AG20443 (cell line): Measurements from ENCODE around the gene IER2.
"Not testable (repeated sequence)": the region's sequence is repeated elsewhere in the genome, so short reads cannot be mapped to it uniquely, and the experiment has no call there.

Source experiments
- DNase-seq: peaks from one replicate; pipeline ENCODE4 v3.0.0; 2012; ENCODE audit warnings: low spot score, mixed read lengths

Gene IER2

GRCh38 chr19:13164343-13165161, 14.3 kb downstream of the IER2 start:
- no peak for DNase-seq

DNA sequence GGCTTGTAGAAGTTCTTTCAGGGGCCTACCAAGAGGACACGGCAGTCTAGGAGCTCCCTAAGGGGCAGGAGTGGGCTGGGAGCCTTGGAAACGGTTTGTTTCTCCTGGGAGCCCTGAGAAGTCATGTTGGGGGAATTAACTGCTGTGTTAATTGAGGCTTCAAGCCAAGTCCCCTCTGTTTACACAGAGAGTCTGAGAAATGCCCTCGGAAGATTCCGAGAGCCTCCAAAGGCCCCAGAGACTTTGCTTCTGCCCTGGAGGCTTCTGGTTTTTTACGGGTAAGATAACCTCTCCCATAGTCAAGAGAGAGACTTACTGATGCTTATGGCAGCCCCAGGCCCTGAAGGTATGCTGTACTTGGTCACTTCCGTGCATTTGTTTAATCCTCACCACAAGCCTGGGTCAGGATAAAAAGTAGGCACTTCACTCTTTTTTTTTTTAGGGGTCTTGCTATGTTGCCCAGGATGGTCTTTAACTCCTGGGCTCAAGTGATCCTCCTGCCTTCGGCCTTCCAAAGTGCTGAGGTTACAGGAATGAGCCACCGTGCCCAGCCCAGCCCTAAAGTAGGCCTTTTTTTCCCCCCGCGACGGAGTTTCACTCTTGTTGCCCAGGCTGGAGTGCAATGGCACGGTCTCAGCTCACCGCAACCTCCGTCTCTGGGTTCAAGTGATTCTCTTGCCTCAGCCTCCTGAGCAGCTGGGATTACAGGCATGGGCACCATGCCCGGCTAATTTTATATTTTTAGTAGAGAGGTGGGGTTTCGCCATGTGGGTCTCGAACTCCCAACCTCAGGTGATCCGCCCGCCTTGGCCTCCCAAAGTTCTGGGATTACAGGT, 15.2 kb downstream of the IER2 start:
- DNase-seq = no peak

- not testable (repeated sequence) for DNase-seq
These were observed 15.9 kb downstream of the IER2 start for GRCh38 chr19:13166151-13166550.

DNA sequence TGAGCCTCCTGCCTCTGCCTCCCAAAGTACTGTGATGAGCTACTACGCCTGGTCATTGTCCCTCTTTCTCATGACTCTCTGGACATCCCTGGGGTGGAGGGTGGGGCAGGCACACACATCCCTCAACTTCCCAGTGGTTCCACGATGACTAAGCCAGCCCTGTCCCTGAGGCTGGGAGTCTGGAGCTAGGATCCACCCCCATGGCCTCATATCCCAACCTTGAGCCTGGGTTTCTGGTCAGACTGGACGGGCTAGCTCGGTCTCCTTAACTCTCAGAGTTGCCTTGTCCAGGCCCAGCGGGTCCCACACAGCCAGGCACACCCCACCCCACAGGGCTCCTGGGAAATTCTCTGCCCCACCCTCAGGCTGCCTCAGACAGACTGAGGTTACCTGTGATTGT, 19.6 kb downstream of the IER2 start:
- DNase-seq = peak; percentile 91

DNA sequence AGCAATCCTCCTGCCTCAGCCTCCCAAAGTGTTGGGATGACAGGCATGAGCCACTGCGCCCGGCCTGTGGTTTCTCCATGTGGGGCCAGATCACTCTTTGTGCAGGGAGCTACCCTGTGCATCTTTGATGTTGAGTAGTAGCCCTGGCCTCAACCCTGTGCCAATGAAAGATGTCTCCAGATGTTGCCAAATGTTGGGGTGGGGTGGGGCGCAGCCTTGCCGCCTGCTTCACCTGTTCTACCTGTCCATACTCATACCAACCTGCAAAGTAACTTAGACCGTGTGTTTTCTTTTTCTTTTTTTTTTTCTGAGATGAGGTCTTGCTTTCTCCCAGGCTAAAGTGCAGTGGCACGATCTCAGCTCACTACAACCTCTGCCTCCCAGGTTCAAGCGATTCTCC, 20.9 kb downstream of the IER2 start:
- DNase-seq = no peak

DNA sequence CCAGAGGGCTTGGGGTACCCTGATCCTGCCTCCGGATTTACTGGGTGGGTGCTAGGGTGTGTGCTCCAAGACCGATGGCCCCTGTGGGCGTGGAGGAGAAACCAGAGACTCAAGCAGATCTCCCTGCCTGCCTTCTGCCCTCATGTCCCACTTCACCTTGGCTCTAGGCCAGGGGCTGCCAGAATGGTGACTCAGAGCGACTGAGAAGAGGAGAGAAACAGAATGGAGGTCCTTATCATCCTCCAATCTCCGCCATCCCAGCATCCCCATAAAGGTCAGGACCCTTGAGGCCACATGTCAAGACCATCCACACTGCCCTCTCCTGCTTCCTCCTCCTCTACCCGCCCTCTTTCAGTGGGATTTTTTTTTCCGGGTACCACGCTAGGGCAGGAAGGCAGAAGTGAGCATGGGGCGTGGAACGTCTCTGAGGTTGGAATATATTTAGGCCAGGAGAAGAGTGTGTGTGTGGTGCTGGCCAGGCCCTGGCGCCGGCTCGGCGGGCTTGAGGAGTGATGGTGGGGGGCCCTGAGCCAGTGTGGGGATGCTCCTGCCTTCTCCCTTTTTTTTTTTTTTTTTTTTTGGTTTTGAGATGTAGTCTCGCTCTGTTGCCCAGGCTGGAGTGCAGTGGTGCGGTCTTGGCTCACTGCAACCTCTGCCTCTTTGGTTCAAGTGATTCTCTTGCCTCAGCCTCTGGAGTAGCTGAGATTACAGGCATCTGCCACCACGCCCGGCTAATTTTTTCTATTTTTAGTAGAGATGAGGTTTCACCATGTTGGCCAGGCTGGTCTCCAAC, 22.3 kb downstream of the IER2 start:
- peak; percentile 77 for DNase-seq

- DNase-seq = no peak
These were observed 23.0 kb downstream of the IER2 start for GRCh38 chr19:13173139-13173737.

GRCh38 chr19:13176345-13176744, 26.1 kb downstream of the IER2 start:
- no peak for DNase-seq

- DNase-seq = not testable (repeated sequence)
These were observed 27.4 kb downstream of the IER2 start for GRCh38 chr19:13177584-13177983.

- DNase-seq = not testable (repeated sequence)
These were observed 28.1 kb downstream of the IER2 start for GRCh38 chr19:13178291-13178690.

DNA sequence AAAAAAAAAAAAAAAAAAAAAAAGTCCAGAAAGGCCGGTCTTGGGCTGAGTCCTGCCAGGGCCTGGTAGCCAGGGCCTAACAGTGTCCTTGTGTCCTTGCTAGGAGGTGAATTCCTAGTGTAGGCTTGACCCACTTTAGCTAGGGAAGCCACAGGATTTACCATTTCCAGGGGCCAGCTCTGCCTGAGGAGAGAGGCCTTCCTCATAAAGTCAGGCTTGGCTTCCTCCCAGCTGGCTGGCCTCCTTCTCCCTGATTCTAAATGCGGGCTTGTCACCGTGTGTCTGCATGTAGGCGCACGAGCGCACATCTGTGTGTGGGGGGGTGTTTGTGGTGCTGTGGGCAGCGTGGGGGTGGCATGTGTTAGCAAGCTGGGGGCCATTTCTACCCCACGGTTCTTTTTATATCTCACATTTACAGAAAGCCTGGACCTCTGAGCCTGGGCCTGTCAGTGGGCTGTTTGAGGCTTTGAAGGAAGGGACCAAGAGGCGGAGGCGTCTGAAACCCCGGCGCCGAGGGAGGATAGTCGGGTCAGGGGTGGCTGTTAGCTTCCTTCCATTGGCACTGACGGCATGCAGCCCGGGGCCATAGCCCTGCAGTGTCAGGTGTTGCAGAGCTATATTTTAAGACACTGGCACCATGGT, 31.7 kb downstream of the IER2 start:
- peak; percentile 74 for DNase-seq

DNA sequence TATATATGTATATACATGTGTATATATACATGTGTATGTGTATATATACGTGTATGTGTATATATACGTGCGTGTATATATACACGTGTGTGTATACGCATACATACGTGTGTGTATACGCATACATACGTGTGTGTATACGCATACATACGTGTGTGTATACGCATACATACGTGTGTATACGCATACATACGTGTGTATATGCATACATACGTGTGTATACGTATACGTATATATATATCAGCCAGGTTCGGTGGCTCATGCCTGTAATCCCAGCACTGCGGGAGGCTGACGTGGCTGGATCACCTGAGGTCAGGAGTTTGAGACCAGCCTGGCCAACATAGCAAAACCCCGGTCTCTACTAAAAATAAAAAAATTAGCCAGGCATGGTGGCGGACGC, 34.7 kb downstream of the IER2 start:
- not testable (repeated sequence) for DNase-seq

- not testable (repeated sequence) for DNase-seq
These were observed 35.8 kb downstream of the IER2 start for GRCh38 chr19:13185763-13186657.

DNA sequence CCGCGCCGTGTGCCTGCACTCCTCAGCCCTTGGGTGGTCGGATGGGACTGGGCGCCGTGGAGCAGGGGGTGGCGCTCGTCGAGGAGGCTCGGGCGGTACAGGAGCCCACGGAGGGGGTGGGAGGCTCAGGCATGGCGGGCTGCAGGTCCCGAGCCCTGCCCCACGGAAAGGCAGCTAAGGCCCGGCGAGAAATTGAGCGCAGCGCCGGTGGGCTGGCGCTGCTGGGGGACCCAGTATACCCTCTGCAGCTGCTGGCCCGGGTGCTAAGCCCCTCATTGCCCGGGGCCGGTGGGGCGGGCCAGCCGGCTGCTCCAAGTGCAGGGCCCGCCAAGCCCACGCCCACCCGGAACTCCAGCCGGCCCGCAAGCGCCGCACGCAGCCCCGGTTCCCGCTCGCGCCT, 36.5 kb downstream of the IER2 start:
- not testable (repeated sequence) for DNase-seq

DNA sequence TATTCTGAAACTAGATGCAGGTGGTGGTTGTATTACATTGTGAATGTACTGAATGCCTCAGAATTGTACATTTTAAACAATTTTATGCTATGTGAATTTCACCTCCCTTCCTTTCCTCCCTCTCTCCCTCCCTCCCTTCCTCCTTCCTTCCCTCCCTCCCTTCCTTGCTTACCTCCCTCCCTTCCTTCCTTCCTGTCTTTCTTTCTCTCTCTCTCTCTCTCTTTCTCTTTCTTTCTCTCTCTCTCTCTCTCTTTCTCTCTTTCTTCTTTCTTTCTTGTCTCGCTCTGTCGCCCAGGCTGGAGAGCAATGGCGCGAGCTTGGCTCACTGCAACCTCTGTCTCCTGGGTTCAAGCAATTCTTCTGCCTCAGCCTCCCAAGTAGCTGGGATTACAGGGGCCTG, 37.2 kb downstream of the IER2 start:
- DNase-seq = no peak

DNA sequence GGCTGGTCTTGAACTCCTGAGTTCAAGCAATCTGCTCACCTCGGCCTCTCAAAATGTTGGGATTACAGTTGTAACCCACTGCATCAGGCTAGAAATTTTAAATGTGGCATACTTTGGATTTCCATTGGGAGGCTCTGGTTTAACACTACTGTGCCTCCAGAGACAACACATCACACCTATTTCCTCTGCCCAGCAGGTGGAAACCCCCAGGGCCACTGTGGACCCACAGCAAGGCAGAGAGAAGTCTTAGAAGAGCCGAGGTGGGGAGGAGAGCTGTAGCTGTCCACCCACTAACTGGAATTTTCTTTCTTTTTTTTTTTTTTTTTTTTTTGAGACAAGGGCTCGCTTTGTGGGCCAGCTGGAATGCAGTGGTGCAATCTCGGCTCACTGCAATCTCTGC, 39.4 kb downstream of the IER2 start:
- peak; percentile 11 for DNase-seq

GRCh38 chr19:13190781-13191540, 40.8 kb downstream of the IER2 start:
- no peak for DNase-seq

DNA sequence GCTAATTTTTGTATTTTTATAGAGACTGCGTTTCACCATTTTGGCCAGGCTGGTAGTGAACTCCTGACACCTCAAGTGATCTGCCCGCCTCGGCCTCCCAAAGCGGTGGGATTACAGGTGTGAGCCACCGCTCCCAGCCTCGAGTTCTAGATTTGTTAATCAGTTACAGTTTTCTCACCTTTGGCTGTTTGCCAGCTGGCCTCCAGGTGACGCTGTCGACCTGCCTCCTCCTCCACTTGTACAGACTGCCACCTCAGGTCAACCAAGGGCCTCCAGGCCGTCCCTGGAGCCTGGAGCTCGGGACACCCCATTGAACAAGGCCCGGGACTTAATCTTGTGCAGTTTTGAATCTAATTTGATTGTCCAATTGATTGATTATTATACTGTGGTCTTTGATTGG, 45.5 kb downstream of the IER2 start:
- DNase-seq = no peak

DNA sequence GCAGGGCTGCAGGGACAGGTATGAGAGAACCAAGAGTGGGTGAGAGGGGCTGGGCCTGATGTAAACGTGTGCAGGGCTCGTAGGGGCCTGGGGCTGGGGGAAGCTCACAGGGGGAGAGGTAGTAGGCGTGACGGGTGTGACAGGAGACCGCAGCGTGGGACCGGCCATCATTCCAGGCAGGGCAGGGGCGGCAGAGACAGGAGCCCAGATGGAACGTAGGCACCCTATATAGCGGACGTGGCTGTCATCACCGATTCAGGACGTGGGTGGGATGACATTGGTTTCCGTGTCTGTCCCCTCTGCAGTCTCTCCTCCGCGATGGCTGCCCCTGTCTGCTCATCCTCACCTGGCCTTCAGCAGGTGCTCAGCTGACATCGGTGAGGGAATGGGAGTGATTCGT, 48.4 kb downstream of the IER2 start:
- DNase-seq = no peak

DNA sequence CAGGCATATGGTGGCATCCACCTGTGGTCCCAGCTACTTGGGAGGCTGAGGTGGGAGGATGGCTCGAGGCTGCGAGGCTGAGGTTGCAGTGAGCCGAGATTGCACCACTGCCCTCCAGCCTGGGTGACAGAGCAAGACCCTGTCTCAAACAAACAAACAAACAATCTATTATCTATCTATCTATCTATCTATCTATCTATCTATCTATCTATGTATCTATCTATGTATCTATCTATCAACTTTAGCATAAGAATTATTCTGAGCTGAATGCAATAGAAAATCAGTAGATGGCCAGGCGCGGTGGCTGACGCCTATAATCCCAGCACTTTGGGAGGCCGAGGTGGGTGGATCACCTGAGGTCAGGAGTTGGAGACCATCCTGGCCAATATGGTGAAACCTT, 51.9 kb downstream of the IER2 start:
- not testable (repeated sequence) for DNase-seq
